ENCODE measurements around the gene DBR1. TPM values are rescaled to one million over a fixed set of nuclear protein-coding genes. Genes with fewer than 3 reads are reported as not detected.

The DBR1 gene
- total and polyA plus RNA-seq, 8 donors = 16.7 to 21.5 (median 20.2) TPM

DNA sequence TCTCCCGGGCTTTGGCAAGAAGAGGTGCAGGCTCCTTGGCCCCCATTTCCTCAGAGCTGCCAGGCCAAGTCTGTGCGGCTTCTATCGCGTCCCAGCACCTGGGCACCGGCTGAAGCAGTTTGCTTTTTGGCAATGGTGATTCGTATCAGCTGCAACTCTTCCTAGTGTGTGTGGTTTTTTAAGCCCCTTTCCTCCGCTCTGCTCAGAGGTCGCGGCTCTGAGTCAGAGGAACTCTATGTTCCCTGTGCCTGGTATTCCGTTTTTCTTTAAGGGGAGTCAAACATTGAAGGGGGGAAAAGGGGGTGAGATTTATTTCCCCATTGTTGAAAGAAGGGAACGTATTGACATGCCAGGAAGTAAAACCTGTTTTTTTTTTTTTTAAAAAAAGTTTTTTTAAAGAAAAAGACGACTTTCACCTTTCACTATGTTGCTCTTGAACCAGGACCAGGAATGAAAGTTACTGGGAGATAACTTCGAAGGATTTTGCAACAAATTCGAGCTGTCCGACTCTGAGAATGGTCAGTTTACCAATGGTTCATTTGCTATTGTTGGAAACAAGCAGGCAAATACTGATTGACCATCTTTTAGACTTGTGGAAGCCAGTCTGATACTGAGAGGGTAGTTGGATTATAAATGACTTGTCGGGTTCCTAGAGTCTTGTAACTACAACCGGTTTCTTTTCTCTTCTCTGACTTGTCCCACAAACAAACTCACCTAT lies 13.5 kb upstream of the DBR1 start:
- intact Hi-C loops (cut with DNase I) = no loop called here
- Histone ChIP-seq H3K27me3 (peaks cover 0 to 13% of the 10 kb centered on the region in 2 donors), H3K4me1 (peaks cover 6 to 48% of the 10 kb centered on the region in 2 donors), H3K36me3 (peaks cover 0 to 5% of the 10 kb centered on the region in 2 donors), H3K9me3 (no peaks in the 10 kb centered on the region), H3K27ac (peak overlapping the region; percentile 93 to 96), H3K4me3 (peak overlapping the region; percentile 83 to 92)
- DNase-seq (no peak), ATAC-seq (peak; percentile 36)
- TF ChIP-seq CTCF (IDR thresholded peaks at IDR 0.05) = no peak

DNA sequence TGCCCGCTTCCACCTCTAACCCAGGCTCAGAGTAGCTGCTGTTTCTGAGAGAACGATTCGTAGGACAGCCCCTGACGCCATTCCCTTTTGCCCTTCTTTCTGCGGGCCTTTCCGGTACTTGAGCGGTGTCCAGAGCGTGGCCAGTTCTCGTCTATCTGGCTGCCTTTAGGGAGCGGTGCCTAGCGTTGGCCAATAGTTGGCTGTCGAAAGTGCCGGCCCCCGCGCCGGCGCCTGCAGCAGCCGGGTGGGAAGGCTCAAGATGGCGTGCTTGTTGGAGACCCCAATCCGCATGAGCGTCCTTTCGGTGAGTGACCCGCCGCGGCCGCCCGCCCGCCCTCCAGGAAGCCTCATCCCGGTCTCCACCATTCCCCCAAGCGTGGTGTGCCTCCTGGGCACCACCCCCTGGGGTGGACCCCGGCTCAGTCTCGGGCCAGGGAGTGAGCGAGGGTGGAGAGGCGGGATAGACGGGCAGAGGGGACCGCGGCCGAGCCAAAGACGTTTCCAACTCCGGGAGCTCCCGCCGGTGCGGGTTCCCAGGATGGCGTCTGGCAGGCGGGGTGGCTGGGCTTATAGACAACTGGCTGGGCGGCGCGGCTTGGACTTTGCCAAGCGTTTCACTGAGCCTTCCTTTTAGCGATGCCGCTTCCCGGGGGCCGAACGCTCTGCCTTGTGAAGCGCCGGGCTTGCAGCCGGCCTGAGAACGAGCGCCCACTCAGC lies 12.7 kb upstream of the DBR1 start, which contains the start of gene ARMC8:
TSS of gene ARMC8 (plus strand) at position 6 of the 717 bp plus-strand sequence. CDS start at position 260, 254 bp downstream.
- Histone ChIP-seq H3K27ac (peak within 1 kb of the TSS; percentile 93 to 96), H3K4me1 (peaks cover 6 to 46% of the 10 kb centered on the region in 2 donors), H3K27me3 (peaks cover 0 to 13% of the 10 kb centered on the region in 2 donors), H3K4me3 (peak within 1 kb of the TSS; percentile 83 to 92), H3K36me3 (peaks cover 0 to 5% of the 10 kb centered on the region in 2 donors), H3K9me3 (no peaks in the 10 kb centered on the region)
- DNase-seq (peak; percentile 37 to 93 (median 75)), ATAC-seq (peak; percentile 76)
- TF ChIP-seq CTCF (IDR thresholded peaks at IDR 0.05) = no peak
- intact Hi-C loops (cut with DNase I) = no loop called here

- Histone ChIP-seq H3K27ac (peak overlapping the region; percentile 93 to 96), H3K4me3 (peak overlapping the region; percentile 83 to 92), H3K36me3 (peaks cover 0 to 5% of the 10 kb centered on the region in 2 donors), H3K27me3 (peaks cover 0 to 13% of the 10 kb centered on the region in 2 donors), H3K4me1 (peaks cover 6 to 40% of the 10 kb centered on the region in 2 donors), H3K9me3 (no peaks in the 10 kb centered on the region)
- intact Hi-C loops (cut with DNase I) = no loop called here
- ATAC-seq (peak; percentile 97), DNase-seq (peak in 3 of 4 donors; percentile 92 to 96 (median 93))
- no peak for TF ChIP-seq CTCF (IDR thresholded peaks at IDR 0.05)
Observed at GRCh38 chr3:138186803-138187295, 12.1 kb upstream of the DBR1 start.

GRCh38 chr3:138186221-138186620 lies 11.5 kb upstream of the DBR1 start:
- H3K4me3 ChIP-seq = peak overlapping the region; percentile 83 to 92
- peaks cover 6 to 37% of the 10 kb centered on the region in 2 donors for H3K4me1 ChIP-seq
- no peak for DNase-seq
- intact Hi-C loops (cut with DNase I) = no loop called here
- H3K36me3 ChIP-seq = peaks cover 0 to 4% of the 10 kb centered on the region in 2 donors
- ATAC-seq = peak; percentile 35
- no peak overlapping the region for H3K27ac ChIP-seq
- TF ChIP-seq CTCF (IDR thresholded peaks at IDR 0.05) = no peak
- H3K9me3 ChIP-seq = no peaks in the 10 kb centered on the region
- peaks cover 0 to 13% of the 10 kb centered on the region in 2 donors for H3K27me3 ChIP-seq

DNA sequence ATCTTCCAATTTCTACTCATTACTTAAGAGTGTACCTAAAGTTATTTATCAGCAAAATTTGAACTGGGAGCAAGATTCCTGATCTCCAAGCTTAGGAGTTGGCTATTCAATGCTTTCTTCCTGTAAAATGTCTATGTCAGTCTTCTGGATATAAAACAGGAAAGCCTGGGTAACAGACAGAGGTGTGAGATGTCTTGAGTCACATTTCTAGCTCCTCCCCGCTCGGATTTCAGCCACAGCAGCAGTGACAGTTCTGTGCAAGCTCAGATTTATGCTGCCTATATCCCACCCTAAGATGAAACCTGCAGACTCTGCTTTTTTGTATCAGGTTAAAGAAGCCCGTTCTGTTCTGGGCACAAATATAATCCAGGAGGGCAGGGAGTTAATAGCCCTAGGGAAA lies 10.3 kb upstream of the DBR1 start:
- Histone ChIP-seq H3K36me3 (no peaks in the 10 kb centered on the region), H3K27ac (no peak overlapping the region), H3K4me3 (no peak overlapping the region), H3K4me1 (peaks cover 6 to 24% of the 10 kb centered on the region in 2 donors), H3K9me3 (no peaks in the 10 kb centered on the region), H3K27me3 (peaks cover 0 to 13% of the 10 kb centered on the region in 2 donors)
- DNase-seq (no peak), ATAC-seq (no peak)
- intact Hi-C loops (cut with DNase I) = no loop called here
- TF ChIP-seq CTCF (IDR thresholded peaks at IDR 0.05) = no peak
